ENCODE results near the gene CCNYL1.

CCNYL1 gene

DNA sequence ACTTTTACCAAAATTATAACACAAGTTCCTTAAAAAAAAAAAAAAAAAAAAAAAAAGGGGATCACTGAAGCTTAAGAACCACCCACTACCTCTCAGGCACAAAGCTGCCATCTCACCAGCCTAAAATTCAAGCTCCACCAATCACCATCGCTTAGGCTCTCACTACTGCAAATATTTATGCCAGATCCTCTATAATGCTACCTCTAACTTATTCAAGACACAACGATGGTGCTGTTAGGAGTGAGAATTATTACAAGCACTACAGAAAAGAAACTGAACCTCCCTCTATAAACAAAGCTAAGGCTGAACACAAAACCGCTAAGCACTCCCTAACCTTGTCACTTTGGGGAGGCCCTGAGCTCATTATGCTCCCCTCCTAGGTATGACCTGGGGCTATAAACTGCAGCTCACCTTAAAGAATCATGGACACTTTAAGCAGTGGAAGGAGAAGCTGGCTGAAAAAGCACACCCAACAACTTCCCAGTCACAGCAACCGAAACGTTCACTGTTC is 54.7 kb downstream of the CCNYL1 start:
- no peak for DNase-seq (ENCODE audit: low spot score)

DNA sequence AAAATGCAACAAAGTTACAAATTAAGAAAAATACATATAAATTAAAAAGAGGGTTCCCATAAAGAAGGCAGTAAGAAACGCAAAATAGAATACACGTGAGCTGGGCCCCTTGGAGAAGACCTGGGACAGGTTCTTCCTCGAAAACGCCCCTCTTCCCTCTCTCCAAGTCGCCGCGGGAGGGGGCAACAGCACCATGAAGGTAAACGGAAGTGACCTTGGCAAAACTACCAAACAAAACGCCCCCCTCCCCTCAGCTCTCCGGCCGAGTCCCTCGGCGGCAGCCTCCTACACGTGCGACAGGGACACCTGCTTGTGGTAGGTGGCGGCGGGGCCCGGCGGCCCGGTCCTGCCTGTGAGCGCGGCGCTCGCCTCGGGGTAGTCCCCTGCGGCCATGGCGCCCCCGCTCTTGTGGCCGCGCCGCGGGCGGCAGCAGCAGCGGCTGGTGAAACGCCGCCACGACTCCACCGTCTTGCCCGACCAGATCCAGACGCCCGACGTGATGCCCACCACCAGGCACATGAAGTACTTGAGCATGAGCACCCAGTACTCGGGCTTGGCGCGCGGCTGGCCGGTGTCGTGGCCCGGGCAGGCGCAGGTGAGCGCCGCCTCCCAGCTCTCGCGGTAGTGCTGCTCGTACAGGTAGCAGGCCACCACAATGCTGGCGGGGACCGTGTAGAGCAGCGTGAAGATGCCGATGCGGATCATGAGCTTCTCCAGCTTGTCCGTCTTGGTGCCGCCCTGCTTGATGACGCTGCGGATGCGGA is 55.4 kb downstream of the CCNYL1 start:
- no peak for DNase-seq (ENCODE audit: low spot score)

GRCh38 chr2:207767461-207768167 is 56.2 kb downstream of the CCNYL1 start:
- no peak for DNase-seq (ENCODE audit: low spot score)

DNA sequence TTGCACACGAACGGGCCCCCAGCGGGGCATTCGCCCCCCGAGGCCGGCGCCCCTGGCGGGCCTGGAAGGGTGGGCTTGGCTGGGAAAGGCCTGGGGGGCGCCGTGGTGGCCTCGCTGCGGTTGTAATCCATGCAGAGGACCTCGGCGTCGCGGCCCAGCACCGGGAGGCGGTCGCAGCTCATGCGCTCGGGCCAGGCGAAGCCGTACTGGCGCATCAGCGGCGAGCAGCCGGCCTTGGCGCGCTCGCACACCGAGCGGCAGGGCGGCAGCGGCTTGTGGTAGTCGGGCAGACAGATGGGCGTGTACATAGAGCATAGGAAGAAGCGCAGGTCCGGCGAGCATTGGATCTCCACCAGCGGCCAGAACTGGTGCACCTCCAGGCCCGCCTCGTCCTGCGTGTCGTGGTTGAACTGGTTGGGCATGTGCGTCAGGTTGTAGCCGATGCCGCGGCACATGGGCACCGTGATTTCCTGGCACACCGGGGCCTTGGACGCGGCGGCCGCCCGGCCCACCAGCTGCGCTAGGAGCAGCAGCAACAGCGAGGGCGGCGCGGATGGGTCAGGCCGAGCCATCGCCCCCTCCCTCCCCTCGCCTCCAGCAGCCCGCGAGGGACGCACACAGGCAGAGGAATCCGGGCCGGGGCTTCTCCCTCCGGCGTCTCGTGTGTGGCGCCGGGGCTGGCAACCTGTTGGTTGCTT is 56.9 kb downstream of the CCNYL1 start:
- no peak for DNase-seq (ENCODE audit: low spot score)

DNA sequence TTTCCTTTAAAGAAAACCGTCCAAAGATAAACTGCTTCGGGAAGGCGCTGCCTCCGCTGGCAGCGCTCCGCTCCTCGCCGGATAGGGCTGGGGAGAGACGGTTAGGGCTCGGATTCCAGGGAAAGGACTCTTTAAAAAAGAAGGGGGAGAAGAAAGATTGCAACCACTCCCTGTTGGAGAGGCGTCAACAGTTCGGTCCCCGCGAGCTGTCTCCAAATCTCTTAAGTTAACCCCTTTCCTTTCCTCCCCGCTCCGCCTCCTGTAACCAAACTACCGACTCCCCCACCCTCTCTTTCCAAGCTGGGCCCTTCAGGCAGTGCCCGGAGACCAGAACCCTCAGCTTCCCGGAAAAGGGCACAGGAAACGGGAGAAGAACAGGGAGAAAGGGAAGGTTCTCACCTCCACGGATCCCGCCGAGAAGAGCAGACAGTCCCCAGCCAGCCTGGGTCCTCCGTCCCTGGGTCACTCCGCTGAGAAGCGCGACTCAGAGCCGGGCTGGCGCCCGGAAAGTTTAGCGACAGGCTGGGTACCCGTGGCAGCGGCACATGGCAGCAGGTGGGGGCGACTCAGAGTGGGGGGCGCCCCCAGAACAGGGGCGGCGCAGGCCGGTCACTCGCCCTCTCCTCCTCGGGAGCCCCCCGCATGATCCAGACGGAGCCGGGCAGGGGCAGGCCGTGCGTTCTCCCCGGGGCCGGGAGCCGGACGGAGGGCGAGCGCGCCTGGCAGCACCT is 57.6 kb downstream of the CCNYL1 start:
- no peak for DNase-seq (ENCODE audit: low spot score)

- DNase-seq (ENCODE audit: low spot score): no peak
Measured at GRCh38 chr2:207770602-207771404, 59.4 kb downstream of the CCNYL1 start.

DNA sequence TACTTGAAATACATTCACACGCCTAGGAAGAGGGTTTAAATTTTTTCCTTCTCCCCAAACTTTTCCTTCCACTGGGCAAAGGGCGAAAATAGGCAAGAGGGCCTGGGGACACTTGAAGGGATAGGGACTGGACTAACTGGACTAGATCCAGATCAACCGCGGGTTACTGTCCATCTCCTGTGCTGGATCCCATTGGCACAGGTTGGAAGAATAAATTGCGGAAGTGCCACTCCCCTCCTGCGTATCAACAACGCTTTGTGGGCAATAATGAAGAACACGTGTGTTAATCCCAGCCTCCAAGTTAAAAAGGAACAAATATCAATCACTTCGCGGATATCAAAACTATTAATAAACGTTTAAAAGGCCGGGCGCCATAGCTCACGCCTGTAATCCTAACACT is 60.0 kb downstream of the CCNYL1 start:
- DNase-seq (ENCODE audit: low spot score): no peak

DNA sequence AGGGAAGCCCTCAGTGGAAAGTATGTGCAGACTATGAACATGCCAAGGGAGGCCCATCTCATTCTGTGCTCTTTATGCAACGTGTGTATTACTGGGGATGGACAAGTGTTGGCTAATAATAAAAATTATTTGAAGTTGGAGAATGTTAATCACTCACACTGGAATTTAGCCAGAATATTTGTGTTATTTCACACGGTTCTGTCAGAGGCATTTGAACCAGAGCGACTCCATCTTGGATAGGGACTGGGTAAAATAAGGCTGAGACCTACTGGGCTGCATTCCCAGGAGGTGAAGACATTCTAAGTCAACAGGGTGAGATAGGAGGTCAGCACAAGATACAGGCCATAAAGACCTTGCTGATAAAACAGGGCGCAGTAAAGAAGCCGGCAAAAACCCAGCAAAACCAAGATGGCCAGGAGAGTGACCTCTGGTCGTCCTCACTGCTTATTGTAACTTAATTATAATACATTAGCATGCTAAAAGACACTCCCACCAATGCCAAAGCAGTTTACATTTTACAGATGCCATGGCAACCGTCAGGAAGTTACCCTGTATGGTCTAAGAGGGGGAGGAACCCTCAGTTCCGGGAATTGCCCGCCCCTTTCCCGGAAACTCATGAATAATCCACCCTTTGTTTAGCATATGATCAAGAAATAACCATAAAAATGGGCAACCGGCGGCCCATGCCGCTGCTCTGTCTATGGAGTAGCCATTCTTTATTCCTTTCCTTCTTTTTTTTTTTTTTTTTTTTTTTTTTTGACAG is 60.8 kb downstream of the CCNYL1 start:
- DNase-seq (ENCODE audit: low spot score): no peak

GRCh38 chr2:207772844-207773205 is 61.4 kb downstream of the CCNYL1 start:
- DNase-seq (ENCODE audit: low spot score): no peak

- no peak for DNase-seq (ENCODE audit: low spot score)
Measured at GRCh38 chr2:207775473-207775872, 64.0 kb downstream of the CCNYL1 start.

GRCh38 chr2:207777124-207777523 is 65.7 kb downstream of the CCNYL1 start:
- DNase-seq (ENCODE audit: low spot score): no peak

DNA sequence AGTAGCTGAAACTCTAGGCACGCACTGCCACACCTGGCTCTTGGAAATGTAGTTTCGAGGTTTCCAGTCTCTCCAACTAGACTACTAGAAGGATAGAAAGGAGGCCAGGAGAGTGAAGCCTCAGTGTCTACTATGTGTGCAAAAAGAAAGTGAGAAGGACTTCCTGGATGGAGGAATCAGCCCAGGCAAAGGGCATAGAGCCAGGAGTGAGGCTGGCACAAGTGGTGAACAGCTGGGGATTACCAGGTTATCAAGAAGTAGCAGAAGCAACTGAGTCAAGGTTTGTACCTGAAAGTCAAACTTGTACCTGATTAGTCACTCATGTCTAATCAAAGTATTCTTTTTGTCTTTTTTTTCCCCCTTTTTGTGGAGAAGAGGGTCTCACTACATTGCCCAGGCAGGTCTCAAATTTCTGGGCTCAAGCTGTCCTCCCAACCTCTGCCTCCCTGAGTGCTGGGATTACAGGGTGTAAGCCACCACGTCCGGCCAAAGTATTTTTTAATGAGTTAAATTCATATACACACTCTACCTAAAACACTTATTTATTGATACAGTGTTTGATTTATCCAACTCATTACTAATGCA is 67.0 kb downstream of the CCNYL1 start:
- no peak for DNase-seq (ENCODE audit: low spot score)

GRCh38 chr2:207779523-207779922 is 68.1 kb downstream of the CCNYL1 start:
- no peak for DNase-seq (ENCODE audit: low spot score)

- no peak for DNase-seq (ENCODE audit: low spot score)
Measured at GRCh38 chr2:207782238-207783030, 71.0 kb downstream of the CCNYL1 start.

DNA sequence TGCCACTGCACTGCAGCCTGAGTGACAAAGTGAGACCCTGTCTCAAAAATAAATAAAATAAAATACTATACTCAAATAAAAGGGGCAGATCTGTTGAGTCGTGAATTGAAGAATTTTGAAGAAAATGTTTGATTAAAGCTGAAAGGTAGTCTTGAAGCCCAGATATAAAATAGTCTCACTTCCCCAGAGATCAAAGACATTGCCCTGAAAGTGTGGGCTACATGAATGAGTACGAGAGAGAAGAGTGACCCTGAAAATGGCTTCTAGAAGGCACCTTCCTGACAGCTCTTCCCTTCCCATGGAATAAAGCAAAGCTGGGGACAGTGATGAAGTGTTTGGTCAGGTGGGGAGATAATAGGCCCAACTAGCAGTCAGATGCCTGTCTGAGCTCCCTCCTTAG is 72.1 kb downstream of the CCNYL1 start:
- DNase-seq (ENCODE audit: low spot score): no peak

DNA sequence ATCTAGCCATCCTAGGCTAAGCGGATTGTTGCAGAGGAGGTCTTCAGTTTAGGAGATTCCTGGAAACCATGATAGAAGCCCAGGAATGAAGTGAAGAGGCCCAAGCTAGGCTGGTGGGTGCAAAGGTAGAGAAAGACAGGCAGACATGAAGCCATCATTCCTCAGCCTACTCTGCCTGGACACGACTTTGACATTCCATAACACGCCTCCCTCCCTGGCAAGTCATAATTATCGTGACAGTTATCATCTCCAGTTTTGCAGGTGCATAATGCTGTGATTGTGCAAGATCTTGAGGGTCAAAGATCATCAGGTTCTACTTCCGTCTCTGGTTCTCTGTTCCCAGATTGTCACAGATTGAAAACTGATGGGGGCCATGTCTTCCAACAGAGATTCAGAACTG is 73.5 kb downstream of the CCNYL1 start:
- DNase-seq (ENCODE audit: low spot score): no peak

- DNase-seq (ENCODE audit: low spot score): no peak
Measured at GRCh38 chr2:207787017-207787416, 75.6 kb downstream of the CCNYL1 start.

DNA sequence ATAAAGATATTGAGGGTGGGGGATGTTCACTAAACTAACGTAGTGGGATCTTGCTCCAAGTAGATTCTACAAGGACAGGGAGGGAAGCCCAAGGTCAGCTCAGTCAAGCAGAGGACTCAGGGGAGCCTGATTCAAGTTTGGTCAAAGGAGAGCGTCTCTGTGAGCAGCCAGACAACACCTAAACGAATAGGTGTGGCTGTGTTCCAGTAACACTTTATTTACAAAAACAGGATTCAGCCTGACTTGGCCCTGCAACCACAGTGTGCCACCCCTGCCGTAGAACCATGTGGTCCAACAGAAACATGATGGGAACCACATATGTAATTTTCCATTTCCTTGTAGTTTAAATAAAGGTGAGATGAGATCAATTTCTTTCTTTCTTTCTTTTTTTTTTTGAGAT is 76.4 kb downstream of the CCNYL1 start:
- DNase-seq (ENCODE audit: low spot score): no peak

DNA sequence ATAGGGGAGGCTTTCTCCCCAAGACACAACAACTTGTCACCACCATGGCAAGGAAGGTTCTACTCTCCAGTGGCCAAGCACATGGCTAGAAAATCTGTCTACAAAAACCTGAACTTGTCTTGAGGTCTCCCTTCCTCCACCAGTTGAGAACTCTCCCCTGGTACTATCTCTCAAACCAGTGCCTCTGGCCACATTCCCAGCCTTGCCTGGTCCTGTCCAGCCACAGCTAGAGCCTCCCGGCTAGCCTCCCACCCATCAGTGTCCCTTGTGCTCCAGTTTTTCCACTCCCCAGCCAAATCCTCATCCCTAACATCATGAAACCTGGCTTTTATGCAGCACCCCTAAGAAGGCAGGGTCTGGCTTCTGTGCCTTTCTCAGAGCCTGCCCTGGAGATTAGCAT is 79.5 kb downstream of the CCNYL1 start:
- no peak for DNase-seq (ENCODE audit: low spot score)

Measured in globus pallidus (tissue), 1 donor.